ENCODE measurements around the gene SYT2. TPM values are rescaled to one million over a fixed set of nuclear protein-coding genes. Genes with fewer than 3 reads are reported as not detected.
"Not testable (repeated sequence)": the region's sequence is repeated elsewhere in the genome, so short reads cannot be mapped to it uniquely, and the experiment has no call there.

SYT2 gene
- 0.35 and 0.55 TPM in 2 replicates for total RNA-seq (2014; rRNA removed; shearing (Covaris generic))

- DNase-seq (ENCODE audit: low spot score) = no peak
These were observed at the start of gene SYT2 for GRCh38 chr1:202710070-202711045. Gene SYT2 (minus strand): TSS chr1:202710454. CDS start chr1:202605772, 104,682 bp downstream.

GRCh38 chr1:202756391-202756790 lies 46.1 kb upstream of the SYT2 start:
- DNase-seq (ENCODE audit: low spot score) = no peak

GRCh38 chr1:202754293-202754692 lies 44.0 kb upstream of the SYT2 start:
- DNase-seq (ENCODE audit: low spot score) = no peak

- no peak for DNase-seq (ENCODE audit: low spot score)
These were observed 42.5 kb upstream of the SYT2 start for GRCh38 chr1:202752774-202753173.

GRCh38 chr1:202750761-202751160 lies 40.5 kb upstream of the SYT2 start:
- no peak for DNase-seq (ENCODE audit: low spot score)

- DNase-seq (ENCODE audit: low spot score) = no peak
These were observed 39.8 kb upstream of the SYT2 start for GRCh38 chr1:202750024-202750423.

GRCh38 chr1:202745323-202745888 lies 35.2 kb upstream of the SYT2 start:
- DNase-seq (ENCODE audit: low spot score) = no peak

- not testable (repeated sequence) for DNase-seq (ENCODE audit: low spot score)
These were observed 34.5 kb upstream of the SYT2 start for GRCh38 chr1:202744770-202745169.

- no peak for DNase-seq (ENCODE audit: low spot score)
These were observed 32.2 kb upstream of the SYT2 start for GRCh38 chr1:202742496-202742895.

GRCh38 chr1:202733251-202733650 lies 23.0 kb upstream of the SYT2 start:
- no peak for DNase-seq (ENCODE audit: low spot score)

- no peak for DNase-seq (ENCODE audit: low spot score)
These were observed 18.7 kb upstream of the SYT2 start for GRCh38 chr1:202728951-202729350.

- no peak for DNase-seq (ENCODE audit: low spot score)
These were observed 15.3 kb upstream of the SYT2 start for GRCh38 chr1:202725526-202725925.

GRCh38 chr1:202723708-202724107 lies 13.5 kb upstream of the SYT2 start:
- DNase-seq (ENCODE audit: low spot score) = no peak

GRCh38 chr1:202723046-202723445 lies 12.8 kb upstream of the SYT2 start:
- DNase-seq (ENCODE audit: low spot score) = not testable (repeated sequence)

- no peak for DNase-seq (ENCODE audit: low spot score)
These were observed 6.4 kb upstream of the SYT2 start for GRCh38 chr1:202716654-202717053.

- not testable (repeated sequence) for DNase-seq (ENCODE audit: low spot score)
These were observed 3.9 kb upstream of the SYT2 start for GRCh38 chr1:202714202-202714601.

GRCh38 chr1:202713110-202713509 lies 2.9 kb upstream of the SYT2 start:
- DNase-seq (ENCODE audit: low spot score) = no peak

- DNase-seq (ENCODE audit: low spot score) = no peak
These were observed 1.8 kb upstream of the SYT2 start for GRCh38 chr1:202711949-202712635.

GRCh38 chr1:202709276-202710041 lies 795 bp downstream of the SYT2 start:
- no peak for DNase-seq (ENCODE audit: low spot score)

GRCh38 chr1:202708456-202709275 lies 1.6 kb downstream of the SYT2 start:
- DNase-seq (ENCODE audit: low spot score) = no peak

GRCh38 chr1:202706851-202707250 lies 3.4 kb downstream of the SYT2 start:
- no peak for DNase-seq (ENCODE audit: low spot score)
